Hematopoietic multipotent progenitor cell (in vitro differentiated cells): Measurements from ENCODE around the gene FNDC7. TPM values are rescaled to one million over a fixed set of nuclear protein-coding genes. Genes with fewer than 3 reads are reported as not detected.

Experiments used
- total RNA-seq: library from RNA; depleted of rRNA; stranded (reverse); fragments of >200 nt; gene quantifications from one replicate; pipeline ENCODE4 v1.2.3, GENCODE V29; 2012

FNDC7 gene
- total RNA-seq, 1 donor, result under 0.01 TPM

Other genes with a start within 250 kb of the FNDC7 start
- gene EEIG2, start 152.8 kb upstream of the FNDC7 start, total RNA-seq, result 15.3 TPM
- 23.7 TPM for gene HENMT1, start 51.8 kb upstream of the FNDC7 start, total RNA-seq
- gene PRPF38B, start 20.6 kb upstream of the FNDC7 start, total RNA-seq, result 31.0 TPM
- gene STXBP3, start 33.8 kb downstream of the FNDC7 start, total RNA-seq, result 19.9 TPM
- gene AKNAD1, start 144.2 kb downstream of the FNDC7 start, total RNA-seq, result 0.81 TPM
- 24.2 TPM for gene GPSM2, start 164.1 kb downstream of the FNDC7 start, total RNA-seq